ENCODE results near the gene TSC22D3.
"Not testable (repeated sequence)": the region's sequence is repeated elsewhere in the genome, so short reads cannot be mapped to it uniquely, and the experiment has no call there.

The TSC22D3 gene

DNA sequence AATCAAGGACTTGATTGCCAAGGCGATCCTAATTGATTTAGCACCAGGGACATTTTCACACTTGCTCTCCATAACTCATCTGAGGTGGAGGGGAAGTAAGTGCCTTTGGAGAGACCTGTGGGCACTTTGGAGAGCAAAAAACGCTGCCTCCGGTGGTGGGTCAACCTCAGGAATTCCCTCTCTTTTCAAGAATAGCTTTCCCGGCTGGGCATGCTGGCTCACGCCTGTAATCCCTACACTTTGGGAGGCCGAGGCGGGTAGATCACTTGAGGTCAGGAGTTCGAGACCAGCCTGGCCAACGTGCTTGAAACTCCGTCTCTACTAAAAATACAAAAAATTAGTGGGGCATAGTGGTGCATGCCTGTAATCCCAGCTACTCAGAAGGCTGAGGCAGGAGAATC lies 98.1 kb downstream of the TSC22D3 start:
- no peak for DNase-seq

DNA sequence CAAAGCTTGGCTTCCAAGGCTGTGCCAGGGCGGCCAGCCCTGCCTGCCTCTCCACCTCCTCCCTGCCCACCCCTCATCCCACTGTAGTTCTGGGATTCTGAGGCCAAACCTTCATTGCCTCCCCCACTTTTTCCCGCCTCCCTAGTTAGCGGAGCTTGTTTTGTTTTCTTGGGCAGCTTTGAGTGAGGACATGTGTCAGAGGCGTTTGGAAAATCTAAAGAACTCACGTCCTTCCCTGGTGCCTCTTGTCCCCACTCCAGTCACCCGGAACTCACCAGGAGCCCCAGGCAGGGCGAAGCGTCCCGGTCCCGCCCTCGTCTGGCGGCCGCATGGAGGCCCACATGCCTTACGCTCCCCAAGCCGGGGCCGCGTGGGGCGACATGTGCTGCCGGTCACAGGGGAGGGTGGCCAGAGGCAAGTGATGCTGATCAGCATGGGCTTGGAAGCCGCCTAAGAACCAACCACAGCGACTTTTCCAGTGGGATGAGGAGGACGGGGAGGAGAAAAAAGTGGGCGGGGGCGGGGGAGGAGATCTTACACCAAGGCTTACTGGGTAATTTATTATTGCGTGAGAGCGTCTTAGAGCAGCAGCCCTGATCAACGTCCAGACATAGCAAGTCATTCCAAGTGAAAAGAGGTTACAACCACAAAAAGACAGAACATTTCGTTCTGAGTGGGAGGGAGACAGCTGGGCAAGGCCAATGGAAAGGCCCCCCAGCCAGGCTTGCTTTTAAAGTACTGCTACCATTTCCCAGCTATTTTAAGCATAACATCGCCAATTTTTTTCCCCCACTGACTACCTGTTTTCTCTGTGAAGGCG lies 98.8 kb downstream of the TSC22D3 start:
- DNase-seq: peak; percentile 66

GRCh38 chrX:107675823-107676555 lies 99.6 kb downstream of the TSC22D3 start:
- peak; percentile 49 for DNase-seq

DNA sequence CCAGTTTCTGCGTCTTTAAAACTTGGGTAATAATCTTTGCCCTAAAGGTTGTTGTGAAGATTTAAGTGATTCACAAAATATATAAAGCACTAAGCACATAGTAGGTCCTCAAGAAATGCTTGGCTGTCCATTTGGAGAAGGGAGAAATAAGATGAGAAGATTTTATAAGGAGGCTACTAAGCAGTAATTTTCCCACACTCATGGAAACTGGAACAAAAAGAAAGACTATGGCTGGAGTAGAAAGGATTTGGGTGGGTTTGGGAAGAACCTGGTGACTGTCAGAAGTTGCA lies 100.3 kb downstream of the TSC22D3 start:
- DNase-seq: no peak

DNA sequence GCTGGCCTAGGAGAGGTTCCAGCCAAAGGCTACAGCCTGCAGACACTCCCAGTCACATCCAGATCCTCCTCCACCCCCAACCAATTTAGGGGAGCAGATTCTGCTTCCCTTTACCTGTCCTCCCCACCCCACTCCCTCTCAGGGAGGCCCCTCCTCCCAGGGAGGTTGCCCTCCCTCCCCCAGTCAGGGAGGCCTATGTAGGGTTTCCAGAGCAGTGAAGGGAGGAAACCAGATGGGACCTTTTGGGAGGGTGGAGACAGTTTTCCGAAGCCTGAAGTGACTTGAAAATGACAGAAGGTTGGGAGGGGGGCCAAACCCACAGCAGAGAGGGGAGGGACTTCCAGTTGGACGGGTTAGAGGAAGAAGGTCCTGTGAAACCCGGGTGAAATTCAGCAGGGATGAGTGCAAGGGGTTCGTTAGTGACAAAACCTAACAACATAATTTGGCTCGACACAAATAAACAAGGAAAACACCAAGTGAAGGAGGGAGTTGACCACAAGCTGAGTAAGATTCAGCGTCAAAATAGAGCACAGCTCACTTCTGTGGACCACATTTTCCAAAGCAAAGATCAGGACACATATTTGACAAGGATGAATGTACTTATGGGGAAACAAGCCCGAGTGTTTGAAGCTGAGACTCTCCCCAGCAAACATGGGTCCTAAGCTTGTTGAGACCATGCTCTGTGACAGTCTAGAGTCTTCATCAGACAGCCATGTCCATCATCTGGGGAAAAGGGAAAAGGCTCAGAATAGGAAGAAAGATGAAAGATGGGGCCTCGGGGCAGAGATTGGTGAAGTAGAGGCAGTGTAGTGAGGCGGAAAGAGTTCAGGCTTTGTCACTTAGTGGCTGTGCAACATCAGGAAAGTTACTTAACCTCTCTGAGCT lies 100.9 kb downstream of the TSC22D3 start:
- peak; percentile 81 for DNase-seq

DNA sequence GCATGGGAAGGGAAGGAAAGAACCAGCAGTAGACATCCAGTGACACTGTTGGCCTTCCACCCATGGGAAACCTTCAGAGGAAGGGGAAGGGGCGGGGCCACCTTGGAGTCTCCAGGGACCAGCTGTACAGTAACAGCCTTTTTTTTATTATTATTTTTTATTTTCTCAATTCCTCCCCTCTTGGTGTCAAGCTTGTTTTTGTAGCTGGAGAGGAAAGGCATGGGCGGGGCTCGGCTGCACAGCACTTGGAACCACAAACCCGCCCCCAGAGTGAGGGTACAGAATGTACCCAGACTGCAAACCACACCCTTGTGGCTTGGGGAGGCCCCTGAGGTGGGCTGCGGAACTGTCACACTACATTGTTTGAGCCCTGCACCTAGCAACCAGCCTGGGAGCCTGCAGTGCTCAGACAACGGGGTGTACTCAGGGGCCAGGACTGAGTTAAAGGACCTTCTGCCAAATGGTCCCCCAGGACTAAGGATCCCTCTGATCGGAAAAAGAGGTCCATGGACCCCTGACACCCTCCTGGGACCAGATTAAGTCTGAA lies 101.6 kb downstream of the TSC22D3 start:
- DNase-seq: peak; percentile 95

- DNase-seq: no peak
Measured at GRCh38 chrX:107673431-107673830, 102.2 kb downstream of the TSC22D3 start.

DNA sequence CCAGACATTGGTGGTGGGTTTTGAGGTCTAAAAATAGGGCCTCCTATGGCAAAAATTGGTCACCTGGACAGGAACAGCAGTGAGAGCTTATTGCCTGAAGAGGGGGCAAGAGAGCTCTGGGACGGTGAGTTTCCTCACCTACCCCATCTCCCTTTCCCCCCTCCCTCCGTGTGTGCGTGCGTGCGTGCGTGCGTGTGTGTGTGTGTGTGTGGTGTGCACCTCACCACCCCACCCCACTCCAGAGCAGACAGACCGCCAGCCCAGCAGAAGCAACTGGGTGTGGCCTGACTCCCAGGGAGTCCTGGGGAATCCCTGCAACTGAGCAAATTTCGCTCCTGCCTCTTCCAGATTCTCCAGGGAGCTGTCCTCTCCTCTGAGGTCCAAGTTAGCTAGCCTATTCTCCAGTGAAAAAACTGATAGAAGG lies 102.6 kb downstream of the TSC22D3 start:
- peak; percentile 90 for DNase-seq

DNA sequence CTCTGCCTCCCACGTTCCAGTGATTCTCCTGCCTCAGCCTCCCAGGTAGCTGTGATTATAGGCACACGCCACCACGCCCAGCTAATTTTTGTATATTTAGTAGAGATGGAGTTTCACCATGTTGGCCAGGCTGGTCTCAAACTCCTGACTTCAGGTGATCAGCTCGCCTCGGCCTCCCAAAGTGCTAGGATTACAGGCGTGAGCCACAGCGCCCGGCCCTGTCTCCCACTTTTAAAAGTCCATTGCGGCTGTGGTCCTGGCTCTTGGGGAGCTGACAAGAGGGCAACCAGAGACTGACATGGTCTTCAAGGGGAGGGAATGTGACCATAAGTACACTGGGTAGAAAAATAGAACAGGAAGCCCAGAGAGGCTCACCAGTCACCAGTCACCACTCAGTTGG lies 104.3 kb downstream of the TSC22D3 start:
- DNase-seq: not testable (repeated sequence)

DNA sequence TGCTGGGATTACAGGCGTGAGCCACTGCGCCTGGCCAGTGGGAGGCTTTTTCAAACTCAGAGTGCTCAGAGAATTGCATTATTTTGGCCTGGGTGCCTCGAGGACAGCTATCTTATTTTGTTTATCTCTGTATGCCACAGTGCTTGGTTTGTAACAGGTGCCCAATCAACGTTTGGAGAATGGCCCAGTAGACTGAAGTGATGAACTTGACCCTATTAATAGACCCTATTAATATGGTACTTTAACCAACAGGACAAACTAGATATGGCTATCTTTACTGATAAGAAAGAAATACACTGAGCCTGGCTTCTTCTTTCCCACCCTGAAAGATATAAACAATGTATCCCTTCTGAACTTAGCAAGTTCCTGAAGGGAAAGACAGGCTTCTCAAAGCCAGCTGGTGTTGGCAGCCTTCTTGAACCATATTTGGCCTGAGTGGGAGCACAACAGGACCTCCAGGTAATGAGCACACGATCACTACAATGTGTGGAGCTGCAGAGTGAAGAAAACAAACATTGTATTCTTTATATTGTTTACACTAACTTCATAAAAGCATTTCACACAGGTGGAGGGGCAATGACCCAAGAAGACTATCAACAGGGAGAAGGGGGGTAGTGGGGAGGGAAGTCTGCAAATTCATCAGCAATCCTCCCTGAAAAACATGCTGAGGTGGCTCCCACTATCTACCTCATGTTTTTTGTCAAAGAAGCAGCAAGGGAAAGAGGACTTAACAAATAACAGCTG lies 105.5 kb downstream of the TSC22D3 start:
- DNase-seq: no peak

DNA sequence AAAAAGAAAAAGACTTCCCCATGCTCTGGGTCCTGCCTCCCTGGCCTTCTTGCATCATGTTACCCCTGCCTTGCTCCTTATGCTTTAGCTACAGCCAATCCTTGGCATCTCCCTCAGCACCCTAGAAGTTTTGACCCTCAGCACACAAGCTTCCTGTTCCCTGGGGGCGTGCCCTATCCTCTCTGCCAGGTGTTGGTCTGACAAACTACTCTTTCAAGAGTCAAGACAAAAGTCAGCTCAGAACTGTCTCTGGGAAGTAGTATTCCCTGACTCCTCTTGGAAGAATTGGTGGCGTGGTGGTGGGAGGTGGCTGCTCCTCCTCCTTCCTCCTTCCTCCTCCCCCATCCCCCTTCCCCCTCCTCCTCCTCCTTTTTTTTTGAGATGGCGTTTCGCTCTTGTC lies 106.3 kb downstream of the TSC22D3 start:
- DNase-seq: no peak

DNA sequence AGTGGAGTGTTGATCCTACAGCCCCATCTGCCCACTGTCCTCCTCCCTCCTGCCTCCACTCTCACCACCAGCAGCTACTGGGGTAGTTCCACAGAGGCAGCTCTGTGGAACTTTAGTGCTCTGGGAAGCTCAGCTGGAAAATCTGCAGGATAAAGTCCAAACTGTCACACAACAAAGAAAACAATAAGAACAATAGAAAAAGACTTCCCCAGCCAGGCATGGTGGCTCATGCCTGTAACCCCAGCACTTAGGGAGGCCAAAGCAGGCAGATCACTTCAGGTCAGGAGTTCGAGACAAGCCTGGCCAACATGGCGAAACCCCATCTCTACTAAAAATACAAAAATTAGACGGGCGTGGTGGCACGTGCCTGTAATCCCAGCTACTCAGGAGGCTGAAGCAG lies 106.9 kb downstream of the TSC22D3 start:
- not testable (repeated sequence) for DNase-seq

GRCh38 chrX:107667426-107667825 lies 108.2 kb downstream of the TSC22D3 start:
- no peak for DNase-seq

- no peak for DNase-seq
Measured at GRCh38 chrX:107666931-107667330, 108.7 kb downstream of the TSC22D3 start.

Measured in CD4-positive, alpha-beta T cell treated with Interleukin-12 subunit alpha and Interleukin-12 subunit beta, for 1 hour (primary cell).